HepG2 (cell line): ENCODE data around the gene NCOA7. TPM values are rescaled to one million over a fixed set of nuclear protein-coding genes. Genes with fewer than 3 reads are reported as not detected.

Experiments used
- ATAC-seq: fragments of 200-7000 bp; cut with Tn5 transposase; 3 replicates; pipeline ENCODE4 v1.9.1; 2020; ENCODE audit warnings: mild to moderate bottlenecking, moderate library complexity
- BruUV-seq: library from RNA; stranded (reverse); fragments of 400-500 nt; replicated peaks from 2 replicates; lab custom pipeline; 2021; lab: Mats Ljungman, UMichigan
- CTCF ChIA-PET: fragments of 300-600 bp; formaldehyde crosslinking; extraction: SDS; loops from one replicate; lab custom pipeline; 2021; ENCODE audit warnings: low total read pairs, inconsistent platforms, low intra/inter-chr PET ratio; lab: Yijun Ruan, JAX
- POLR2A ChIA-PET: fragments of 350-600 bp; sonication (Branson Sonifier 250); formaldehyde crosslinking; loops from one replicate; lab custom pipeline; 2020; ENCODE audit warnings: antibody characterized with exemption, inconsistent platforms; lab: Yijun Ruan, JAX
- DNase-seq: peaks from one replicate; pipeline ENCODE4 v3.0.0-alpha.2; 2015; ENCODE audit warnings: low spot score
- FAIRE-seq: peaks from 3 replicates; lab custom pipeline; 2011; peaks lifted over from hg19 to GRCh38; lab: Jason Lieb, UNC
- H2AFZ ChIP-seq: one replicate; pipeline ENCODE4 v1.6.1; 2011; ENCODE audit warnings: low read length, inconsistent platforms
- H3K27ac ChIP-seq: fragments of 300-600 bp; 3 replicates; pipeline ENCODE4 v1.8.0; 2011; ENCODE audit warnings: mixed run types, mild to moderate bottlenecking, mixed read lengths, low read length, inconsistent platforms; ENCODE audit not compliant: insufficient read depth; ENCODE audit errors: extremely low read length
- H3K27me3 ChIP-seq, 2 experiments: fragments of 200-600 bp in 1 of 2; 2 replicates in 1 of 2; 3 replicates in 1 of 2; pipeline versions ENCODE4 v1.6.0 to v1.8.0; 2011; ENCODE audit warnings: low read length in 2 of 2, mild to moderate bottlenecking in 2 of 2, moderate library complexity in 2 of 2, inconsistent platforms in 1 of 2; ENCODE audit not compliant: insufficient read depth in 2 of 2, control insufficient read depth in 1 of 2
- H3K36me3 ChIP-seq, 2 experiments: fragments of 200-600 bp in 1 of 2; replicated peaks in 1 of 2; 2 replicates in 1 of 2; 3 replicates in 1 of 2; pipeline versions ENCODE4 v1.5.1 to v1.8.0; 2011; ENCODE audit warnings: low read length in 2 of 2, inconsistent platforms in 1 of 2; ENCODE audit not compliant: insufficient read depth in 2 of 2, control insufficient read depth in 1 of 2
- H3K4me1 ChIP-seq: 2 replicates; pipeline ENCODE4 v1.5.1; 2012; ENCODE audit warnings: low read length, inconsistent platforms; ENCODE audit not compliant: insufficient read depth
- H3K4me2 ChIP-seq: 2 replicates; pipeline ENCODE4 v1.6.0; 2011; ENCODE audit warnings: low read depth, low read length, inconsistent platforms
- H3K4me3 ChIP-seq, 3 experiments: fragments of 200-600 bp in 1 of 3; sonication (generic), shearing (Covaris generic) in 1 of 3; replicated peaks in 1 of 3; 2 replicates each; pipeline ENCODE4 v1.5.1; 2011 to 2016; ENCODE audit warnings: low read length in 3 of 3, inconsistent platforms in 2 of 3, low read depth in 2 of 3, mild to moderate bottlenecking in 2 of 3, control low read depth in 1 of 3, mixed read lengths in 1 of 3; ENCODE audit not compliant: insufficient read depth in 1 of 3
- H3K79me2 ChIP-seq: one replicate; pipeline ENCODE4 v1.6.1; 2011; ENCODE audit warnings: low read length, inconsistent platforms; ENCODE audit not compliant: insufficient read depth
- H3K9ac ChIP-seq: 2 replicates; pipeline ENCODE4 v1.6.0; 2011; ENCODE audit warnings: mild to moderate bottlenecking, low read depth, low read length, inconsistent platforms; ENCODE audit not compliant: insufficient read depth
- H3K9me3 ChIP-seq: 2 replicates; pipeline ENCODE4 v1.5.1; 2012; ENCODE audit warnings: mild to moderate bottlenecking, low read length
- H4K20me1 ChIP-seq: 2 replicates; pipeline ENCODE4 v1.6.0; 2011; ENCODE audit warnings: inconsistent platforms, mild to moderate bottlenecking, low read length, moderate library complexity; ENCODE audit not compliant: insufficient read depth
- ARNTL ChIP-seq: sonication (generic); formaldehyde crosslinking; IDR thresholded peaks from 2 replicates; pipeline ENCODE4 v1.4.0; 2020; ENCODE audit warnings: mild to moderate bottlenecking, missing genetic modification reagents
- ISX ChIP-seq: sonication (generic); formaldehyde crosslinking; conservative IDR thresholded peaks from 2 replicates; pipeline ENCODE4 v1.5.0; 2020; ENCODE audit warnings: missing genetic modification reagents
- POLR2G ChIP-seq: fragments of 200-400 bp; formaldehyde crosslinking; IDR thresholded peaks from 2 replicates; pipeline ENCODE4 v1.6.1; 2018; ENCODE audit warnings: mild to moderate bottlenecking, low read depth, low read length, moderate library complexity
- TARDBP ChIP-seq: sonication (generic); formaldehyde crosslinking; IDR thresholded peaks from 2 replicates; pipeline ENCODE4 v1.8.0; 2022; ENCODE audit warnings: mild to moderate bottlenecking, missing genetic modification reagents
- TFDP1 ChIP-seq: IDR thresholded peaks from 2 replicates; pipeline ENCODE4 v1.6.1; 2016; ENCODE audit warnings: missing compliant biosample characterization, missing genetic modification reagents, borderline replicate concordance
- ZNF510 ChIP-seq: sonication (generic); formaldehyde crosslinking; IDR thresholded peaks from 2 replicates; pipeline ENCODE4 v1.4.0; 2020; ENCODE audit warnings: low read depth, mild to moderate bottlenecking, missing genetic modification reagents
- ZNF672 ChIP-seq: sonication (generic); formaldehyde crosslinking; IDR thresholded peaks from 2 replicates; pipeline ENCODE4 v1.8.1; 2022; ENCODE audit warnings: missing genetic modification reagents
- ZNF792 ChIP-seq: IDR thresholded peaks from 2 replicates; pipeline ENCODE4 v1.6.1; 2016
- WGBS: methylation state at CpG from one replicate; pipeline ENCODE4 v1.1.6; 2017; ENCODE audit warnings: low lambda C conversion rate; 5-methylcytosine and 5-hydroxymethylcytosine counted together
- in situ Hi-C: cut with HindIII; loops from 2 replicates; pipeline ENCODE4 v1.10.0; 2017; ENCODE audit warnings: low pct_unique_long_range_greater_than_20kb; ENCODE audit not compliant: extremely low pct_ligation_motif_present
- intact Hi-C: fragments of 100-400 bp; cut with micrococcal nuclease; formaldehyde crosslinking; loops from one replicate; pipeline ENCODE4 v1.10.0; 2022; ENCODE audit not compliant: unreplicated experiment
- polyA plus RNA-seq, 8 experiments: library from polyadenylated mRNA; depleted of rRNA in 3 of 8; stranded (reverse) in 7 of 8; unstranded in 1 of 8; fragments of >200 nt; fragmentation: Illumina TruSeq in 4 of 8; extraction: Trizol in 4 of 8; gene quantifications; 2 replicates each; pipeline versions ENCODE4 v1.2.1 to v1.2.3, GENCODE V29; 2011 to 2016; ENCODE audit warnings: low read depth in 4 of 8, missing spikeins in 1 of 8, mixed read lengths in 1 of 8; ENCODE audit not compliant: insufficient read depth in 1 of 8
- total RNA-seq, 5 experiments: library from RNA; depleted of rRNA; stranded (reverse); fragments of >200 nt; fragmentation: Illumina TruSeq; extraction: Trizol; gene quantifications; 2 replicates each; pipeline ENCODE4 v1.2.3, GENCODE V29; 2016; ENCODE audit warnings: low read depth in 1 of 5
- TF ChIP-seq, protein P1 (sequence below): sonication (generic); formaldehyde crosslinking; IDR thresholded peaks from 2 replicates; pipeline ENCODE4 v1.4.0; 2020; ENCODE audit warnings: mild to moderate bottlenecking, missing genetic modification reagents

NCOA7 gene
- total and polyA plus RNA-seq, 2 of the 13 experiments (the other 11 are each of a cell fraction or from before 2014, with no cell fraction given) = 13.6 to 20.8 TPM

DNA sequence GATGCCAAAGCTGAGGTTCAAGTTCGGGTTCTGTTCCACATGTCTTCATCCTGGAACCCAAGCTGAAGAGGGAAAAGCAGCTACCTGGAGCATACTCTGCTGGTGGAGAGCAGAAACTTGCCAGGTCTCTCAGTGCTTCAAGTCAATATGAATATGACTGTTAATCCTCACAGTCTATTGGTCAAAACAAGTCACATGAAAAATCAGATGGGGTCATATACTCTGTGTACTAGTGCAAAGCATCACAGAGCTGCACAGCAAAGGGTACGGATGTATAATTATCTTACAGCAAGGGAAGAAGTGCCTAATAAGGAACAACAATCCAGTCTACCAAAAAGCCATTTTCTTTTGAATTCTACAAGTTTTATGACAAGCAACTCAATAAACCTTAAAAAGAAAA is 11.6 kb downstream of the NCOA7 start:
- Histone ChIP-seq H3K79me2 (peaks cover 4% of the 10 kb centered on the region), H3K27me3 (no peaks in the 10 kb centered on the region), H2AFZ (no peak overlapping the region), H4K20me1 (no peaks in the 10 kb centered on the region), H3K4me1 (peaks cover 7% of the 10 kb centered on the region), H3K9me3 (no peaks in the 10 kb centered on the region), H3K36me3 (peaks cover 2 to 4% of the 10 kb centered on the region in 2 experiments; a peak in 3 of 5 replicates), H3K9ac (no peak overlapping the region), H3K4me2 (no peak overlapping the region), H3K27ac (no peak overlapping the region), H3K4me3 (no peak overlapping the region)
- TF ChIP-seq TFDP1 (CRISPR knock-in tag) (no peak), POLR2G (no peak), TARDBP (CRISPR knock-in tag) (no peak), ZNF510 (CRISPR knock-in tag) (no peak), ZNF672 (no peak), ISX (CRISPR knock-in tag) (no peak), ARNTL (no peak), ZNF792 (CRISPR knock-in tag) (no peak)
- TF ChIP-seq, protein P1, sequence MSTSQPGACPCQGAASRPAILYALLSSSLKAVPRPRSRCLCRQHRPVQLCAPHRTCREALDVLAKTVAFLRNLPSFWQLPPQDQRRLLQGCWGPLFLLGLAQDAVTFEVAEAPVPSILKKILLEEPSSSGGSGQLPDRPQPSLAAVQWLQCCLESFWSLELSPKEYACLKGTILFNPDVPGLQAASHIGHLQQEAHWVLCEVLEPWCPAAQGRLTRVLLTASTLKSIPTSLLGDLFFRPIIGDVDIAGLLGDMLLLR = no peak
- ChIA-PET CTCF (no interaction called here), POLR2A (no interaction called here)
- WGBS = 96% methylated on average over 2 of the region's 2 CpGs
- FAIRE-seq (no peak), DNase-seq (no peak), ATAC-seq (no peak)
- in situ Hi-C loops (no loop called here), intact Hi-C loops (no loop called here)
- BruUV-seq = no TSS peak
